Measurements from ENCODE around the gene COL20A1.

GRCh38 chr20:63292292-63292701, 689 bp upstream of the COL20A1 start:
- TF ChIP-seq TSHZ2 (CRISPR knock-in tag; IDR thresholded peaks at IDR 0.05) = no peak
- no peak for TF ChIP-seq SNAI2 (CRISPR knock-in tag; IDR thresholded peaks at IDR 0.05)
- TF ChIP-seq GLIS3 (CRISPR knock-in tag; IDR thresholded peaks at IDR 0.05) = no peak
- TF ChIP-seq ZFP3 (CRISPR knock-in tag; IDR thresholded peaks at IDR 0.05) = no peak
- no peak for TF ChIP-seq BACH2 (CRISPR knock-in tag; IDR thresholded peaks at IDR 0.05; ENCODE audit: borderline replicate concordance)
- TF ChIP-seq ZFP30 (CRISPR knock-in tag; IDR thresholded peaks at IDR 0.05) = no peak
- no peak for TF ChIP-seq CREB5 (CRISPR knock-in tag; IDR thresholded peaks at IDR 0.05; ENCODE audit: low read depth)
- TF ChIP-seq CSDC2 (CRISPR knock-in tag; IDR thresholded peaks at IDR 0.05) = no peak
- TF ChIP-seq ESRRG (CRISPR knock-in tag; IDR thresholded peaks at IDR 0.05) = no peak
